Upper lobe of left lung (tissue), 6 donors: ENCODE data around the gene NBEA. TPM values are rescaled to one million over a fixed set of nuclear protein-coding genes. Genes with fewer than 3 reads are reported as not detected.

Experiments
- ATAC-seq, 2 donors: fragments of 200-7000 bp; cut with Tn5 transposase; one replicate each; pipeline ENCODE4 v1.9.1; 2022; ENCODE audit warnings: mild to moderate bottlenecking in 2 of 2, moderate library complexity in 2 of 2; ENCODE audit not compliant: low FRiP score in 2 of 2
- DNase-seq, 2 donors: peaks; one replicate each; pipeline ENCODE4 v3.0.0-alpha.2; 2019 to 2020
- H3K27ac ChIP-seq, 4 donors: fragments of 200-600 bp; sonication (generic); one replicate each; pipeline ENCODE4 v1.5.1; 2016 to 2019
- H3K27me3 ChIP-seq, 4 donors: fragments of 200-600 bp; sonication (generic); one replicate each; pipeline ENCODE4 v1.5.1; 2017 to 2019
- H3K36me3 ChIP-seq, 4 donors: fragments of 200-600 bp; sonication (generic); one replicate each; pipeline ENCODE4 v1.5.1; 2016 to 2019
- H3K4me1 ChIP-seq, 4 donors: fragments of 200-600 bp; sonication (generic); one replicate each; pipeline ENCODE4 v1.5.1; 2018 to 2019
- H3K4me3 ChIP-seq, 4 donors: fragments of 200-600 bp; sonication (generic); one replicate each; pipeline ENCODE4 v1.5.1; 2017 to 2019; ENCODE audit warnings: mild to moderate bottlenecking in 2 of 4, moderate library complexity in 1 of 4
- H3K9me3 ChIP-seq, 4 donors: fragments of 200-600 bp; sonication (generic); one replicate each; pipeline ENCODE4 v1.5.1; 2018 to 2019
- EP300 ChIP-seq, 4 donors: sonication (generic); formaldehyde crosslinking; IDR thresholded peaks; one replicate each; pipeline ENCODE4 v1.5.1; 2017; ENCODE audit warnings: antibody characterized with exemption in 4 of 4, control low read depth in 2 of 4
- POLR2A ChIP-seq, 4 donors: fragments of 450-650 bp; IDR thresholded peaks; one replicate each; pipeline ENCODE4 v1.5.1; 2016 to 2017; ENCODE audit warnings: antibody characterized with exemption in 4 of 4, mild to moderate bottlenecking in 2 of 4
- POLR2AphosphoS5 ChIP-seq, 2 donors: sonication (generic); formaldehyde crosslinking; IDR thresholded peaks; one replicate each; pipeline ENCODE4 v1.5.1; 2017; ENCODE audit warnings: antibody characterized with exemption in 2 of 2
- WGBS, 2 donors: methylation state at CpG; one replicate each; pipeline ENCODE4 v1.1.5; 2017 to 2018; 5-methylcytosine and 5-hydroxymethylcytosine counted together
- total RNA-seq, 6 donors: library from RNA; depleted of rRNA in 4 of 6; stranded (reverse); fragments of >200 nt in 4 of 6; gene quantifications; one replicate each; pipeline versions ENCODE4 v1.1.0 to v1.2.1, GENCODE V29; 2016 to 2021
- TF ChIP-seq, protein P1 (sequence below), 6 experiments: fragments of 450-650 bp in 4 of 6; fragments of 200-600 bp in 2 of 6; sonication (generic) in 2 of 6; IDR thresholded peaks; one replicate each; pipeline ENCODE4 v1.5.1; 2016 to 2019; ENCODE audit warnings: antibody characterized with exemption in 6 of 6
- donor health status: DM: no; HTN: no; CAD: no; lungs with moderate emphysema.
- donor health status: DM: no; HTN: yes; CAD: no; lungs with severe emphysema.

NBEA gene
- total RNA-seq, 6 donors from 2014 or later: 2.7 to 21.4 (median 5.5) TPM

DNA sequence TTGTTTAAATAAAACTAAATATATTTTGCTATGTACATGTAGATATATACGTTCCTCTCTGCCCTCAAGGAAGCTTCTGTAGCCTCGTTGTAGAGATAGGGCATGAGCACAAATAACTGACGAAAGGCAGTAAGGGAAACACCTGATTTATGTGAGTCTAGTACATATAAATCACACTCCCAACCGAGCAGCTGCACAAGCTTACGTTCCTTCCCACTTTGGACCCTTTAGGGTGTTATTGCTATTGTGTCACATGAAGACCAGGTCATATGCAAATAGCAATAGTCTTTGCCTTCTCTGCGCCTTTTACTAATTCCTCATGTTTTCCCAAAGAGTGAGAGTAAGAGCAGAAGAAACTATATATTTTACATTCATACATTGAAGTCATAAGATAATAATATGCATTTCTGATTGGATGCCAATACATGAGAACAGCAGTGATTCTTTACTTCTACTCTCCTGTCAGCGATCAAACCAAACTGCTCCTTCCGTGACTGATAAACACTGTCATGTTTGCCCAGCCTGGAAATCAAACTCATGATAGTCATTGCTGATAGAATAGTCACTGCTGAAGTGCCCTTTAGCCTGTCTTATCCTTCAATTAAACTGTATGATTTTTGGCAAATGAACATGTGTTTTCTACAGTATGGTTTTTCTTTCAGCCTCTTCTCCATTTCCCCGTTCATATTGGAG, 661.7 kb downstream of the NBEA start:
- no peak overlapping the region for H3K27ac ChIP-seq
- no peak for TF ChIP-seq EP300 (IDR thresholded peaks at IDR 0.05)
- no peak for TF ChIP-seq POLR2AphosphoS5 (IDR thresholded peaks at IDR 0.05)
- TF ChIP-seq, protein P1, sequence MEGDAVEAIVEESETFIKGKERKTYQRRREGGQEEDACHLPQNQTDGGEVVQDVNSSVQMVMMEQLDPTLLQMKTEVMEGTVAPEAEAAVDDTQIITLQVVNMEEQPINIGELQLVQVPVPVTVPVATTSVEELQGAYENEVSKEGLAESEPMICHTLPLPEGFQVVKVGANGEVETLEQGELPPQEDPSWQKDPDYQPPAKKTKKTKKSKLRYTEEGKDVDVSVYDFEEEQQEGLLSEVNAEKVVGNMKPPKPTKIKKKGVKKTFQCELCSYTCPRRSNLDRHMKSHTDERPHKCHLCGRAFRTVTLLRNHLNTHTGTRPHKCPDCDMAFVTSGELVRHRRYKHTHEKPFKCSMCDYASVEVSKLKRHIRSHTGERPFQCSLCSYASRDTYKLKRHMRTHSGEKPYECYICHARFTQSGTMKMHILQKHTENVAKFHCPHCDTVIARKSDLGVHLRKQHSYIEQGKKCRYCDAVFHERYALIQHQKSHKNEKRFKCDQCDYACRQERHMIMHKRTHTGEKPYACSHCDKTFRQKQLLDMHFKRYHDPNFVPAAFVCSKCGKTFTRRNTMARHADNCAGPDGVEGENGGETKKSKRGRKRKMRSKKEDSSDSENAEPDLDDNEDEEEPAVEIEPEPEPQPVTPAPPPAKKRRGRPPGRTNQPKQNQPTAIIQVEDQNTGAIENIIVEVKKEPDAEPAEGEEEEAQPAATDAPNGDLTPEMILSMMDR (IDR thresholded peaks at IDR 0.05): no peak
- no peak for TF ChIP-seq POLR2A (IDR thresholded peaks at IDR 0.05)
- H3K27me3 ChIP-seq: no peaks in the 10 kb centered on the region
- no peak for DNase-seq
- no peaks in the 10 kb centered on the region for H3K36me3 ChIP-seq
- ATAC-seq: no peak
- H3K4me3 ChIP-seq: no peak overlapping the region
- H3K9me3 ChIP-seq: no peaks in the 10 kb centered on the region
- 78 to 84% methylated on average over 9 of the region's 9 CpGs for WGBS, 2 donors
- H3K4me1 ChIP-seq: no peaks in the 10 kb centered on the region

DNA sequence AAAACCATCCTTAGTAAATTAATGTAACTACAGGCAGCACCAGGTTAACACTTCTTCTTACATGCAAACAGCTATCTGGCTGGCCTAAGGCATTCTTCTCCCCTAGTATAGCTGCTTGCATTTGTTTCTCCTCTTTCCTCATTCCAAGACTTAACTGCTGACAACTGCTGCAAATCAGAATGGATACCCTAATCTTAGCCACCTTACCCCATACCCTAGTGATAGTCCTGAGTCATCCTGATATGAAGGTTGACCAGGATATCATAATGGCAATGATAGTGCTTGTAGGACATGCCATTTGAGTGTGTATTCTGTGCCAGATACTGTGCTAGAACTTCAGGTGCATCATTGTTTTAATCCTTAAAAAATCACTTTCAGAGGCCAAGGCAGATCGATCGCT, 672.6 kb downstream of the NBEA start:
- H3K36me3 ChIP-seq: no peaks in the 10 kb centered on the region
- no peaks in the 10 kb centered on the region for H3K4me1 ChIP-seq
- ATAC-seq (no peak), DNase-seq (no peak)
- no peak overlapping the region for H3K4me3 ChIP-seq
- 89 to 100% methylated on average over 2 of the region's 2 CpGs for WGBS, 2 donors
- no peaks in the 10 kb centered on the region for H3K9me3 ChIP-seq
- no peak overlapping the region for H3K27ac ChIP-seq
- no peaks in the 10 kb centered on the region for H3K27me3 ChIP-seq
- no peak for TF ChIP-seq POLR2AphosphoS5 (IDR thresholded peaks at IDR 0.05)
- TF ChIP-seq POLR2A (IDR thresholded peaks at IDR 0.05): no peak
- TF ChIP-seq EP300 (IDR thresholded peaks at IDR 0.05): no peak
- TF ChIP-seq, protein P1 (IDR thresholded peaks at IDR 0.05): no peak

DNA sequence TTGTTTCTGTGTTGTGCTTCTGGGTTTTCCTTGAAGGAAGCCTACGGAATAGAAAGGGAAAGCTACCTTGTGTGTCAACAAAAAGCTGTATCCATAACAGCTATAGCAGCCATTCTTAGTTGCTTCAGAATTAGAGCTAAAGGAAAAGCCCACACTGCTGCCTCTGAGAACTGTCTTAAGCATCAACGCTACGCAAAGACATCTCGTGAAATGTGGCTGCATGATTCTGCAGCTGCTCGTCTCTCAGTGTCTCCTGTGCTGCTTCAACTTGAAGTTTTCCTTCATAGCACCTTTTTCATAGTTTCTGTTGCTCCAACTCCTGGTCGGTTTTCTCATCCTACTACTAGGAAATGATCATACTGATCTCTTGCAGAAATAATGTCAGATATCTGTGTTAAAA, 675.4 kb downstream of the NBEA start:
- DNase-seq: no peak
- WGBS, 2 donors: 82 to 86% methylated on average over 6 of the region's 6 CpGs
- Histone ChIP-seq H3K4me1 (no peaks in the 10 kb centered on the region), H3K36me3 (no peaks in the 10 kb centered on the region), H3K4me3 (no peak overlapping the region), H3K27ac (no peak overlapping the region), H3K27me3 (no peaks in the 10 kb centered on the region), H3K9me3 (no peaks in the 10 kb centered on the region)
- ATAC-seq: no peak
- TF ChIP-seq POLR2A (IDR thresholded peaks at IDR 0.05): no peak
- TF ChIP-seq EP300 (IDR thresholded peaks at IDR 0.05): no peak
- TF ChIP-seq, protein P1 (IDR thresholded peaks at IDR 0.05): no peak
- TF ChIP-seq POLR2AphosphoS5 (IDR thresholded peaks at IDR 0.05): no peak

DNA sequence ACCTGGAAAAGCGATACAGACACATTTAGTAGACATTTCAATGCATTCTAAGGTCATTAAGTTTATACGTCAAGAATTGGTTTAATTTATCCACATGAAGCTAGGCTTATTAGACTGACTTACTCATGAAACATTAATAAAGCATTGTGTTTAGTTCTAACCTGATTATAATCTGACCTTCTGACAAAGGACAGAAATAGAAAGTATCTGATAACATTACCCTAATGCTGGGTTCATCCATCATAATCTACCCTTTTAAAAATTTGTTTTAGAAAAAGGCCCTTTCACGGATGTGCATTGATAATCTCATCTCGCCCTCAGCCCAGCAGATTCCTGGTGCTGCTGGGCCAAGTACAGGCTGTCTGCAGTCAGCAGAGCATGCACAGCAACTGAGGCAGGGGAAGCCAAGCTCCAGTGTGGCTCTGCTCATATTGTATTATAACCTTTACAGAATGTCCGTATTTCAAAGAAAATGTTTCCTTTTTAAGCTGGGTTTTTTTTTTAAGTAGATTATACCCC, 676.6 kb downstream of the NBEA start:
- TF ChIP-seq, protein P1 (IDR thresholded peaks at IDR 0.05): no peak
- TF ChIP-seq EP300 (IDR thresholded peaks at IDR 0.05): no peak
- no peak for TF ChIP-seq POLR2A (IDR thresholded peaks at IDR 0.05)
- TF ChIP-seq POLR2AphosphoS5 (IDR thresholded peaks at IDR 0.05): no peak
- no peak for DNase-seq
- Histone ChIP-seq H3K4me1 (no peaks in the 10 kb centered on the region), H3K27me3 (no peaks in the 10 kb centered on the region), H3K36me3 (no peaks in the 10 kb centered on the region), H3K9me3 (no peaks in the 10 kb centered on the region), H3K4me3 (no peak overlapping the region), H3K27ac (no peak overlapping the region)
- no peak for ATAC-seq
- WGBS, 2 donors: 81 to 84% methylated on average over 5 of the region's 5 CpGs

DNA sequence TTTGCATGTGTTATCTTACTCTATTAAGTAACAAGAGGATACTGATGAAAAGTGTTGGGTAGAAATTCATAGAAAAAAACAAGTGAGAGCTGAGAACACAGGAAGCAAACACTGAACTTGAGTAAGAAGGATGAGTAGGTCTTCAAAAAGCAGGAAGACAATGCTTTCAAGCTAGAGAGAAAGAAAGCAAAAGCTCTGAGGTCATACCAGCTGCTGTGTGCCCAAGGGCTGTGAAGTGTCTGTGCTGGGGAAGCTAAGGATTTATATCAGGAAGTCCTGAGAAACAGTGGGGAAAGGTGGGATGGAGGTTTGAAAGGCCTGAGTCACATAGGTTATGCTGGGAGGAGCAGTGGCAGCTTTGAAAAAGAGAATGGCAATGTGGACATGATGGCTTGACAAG, 679.9 kb downstream of the NBEA start:
- Histone ChIP-seq H3K27ac (no peak overlapping the region), H3K36me3 (no peaks in the 10 kb centered on the region)
- ATAC-seq: no peak

More for the DNA sequence above, 679.9 kb downstream of the NBEA start:
- TF ChIP-seq, protein P1 (IDR thresholded peaks at IDR 0.05): no peak
- TF ChIP-seq EP300 (IDR thresholded peaks at IDR 0.05): no peak
- TF ChIP-seq POLR2AphosphoS5 (IDR thresholded peaks at IDR 0.05): no peak
- no peak for TF ChIP-seq POLR2A (IDR thresholded peaks at IDR 0.05)
- no peak for DNase-seq
- no peak overlapping the region for H3K4me3 ChIP-seq
- no peaks in the 10 kb centered on the region for H3K27me3 ChIP-seq
- H3K4me1 ChIP-seq: no peaks in the 10 kb centered on the region
- H3K9me3 ChIP-seq: no peaks in the 10 kb centered on the region
